HG02970 (cell line): Measurements from ENCODE around the gene TEX48.

Experiments used
- ATAC-seq: cut with Tn5 transposase; IDR thresholded peaks from one replicate; pipeline ENCODE4 v1.9.1; 2021; ENCODE audit warnings: mild to moderate bottlenecking, moderate library complexity, moderate number of reproducible peaks; ENCODE audit not compliant: unreplicated experiment, low FRiP score

The TEX48 gene

GRCh38 chr9:114694146-114694545 is 12.2 kb upstream of the TEX48 start:
- no peak for ATAC-seq

GRCh38 chr9:114693248-114693855 is 11.4 kb upstream of the TEX48 start:
- ATAC-seq: no peak

DNA sequence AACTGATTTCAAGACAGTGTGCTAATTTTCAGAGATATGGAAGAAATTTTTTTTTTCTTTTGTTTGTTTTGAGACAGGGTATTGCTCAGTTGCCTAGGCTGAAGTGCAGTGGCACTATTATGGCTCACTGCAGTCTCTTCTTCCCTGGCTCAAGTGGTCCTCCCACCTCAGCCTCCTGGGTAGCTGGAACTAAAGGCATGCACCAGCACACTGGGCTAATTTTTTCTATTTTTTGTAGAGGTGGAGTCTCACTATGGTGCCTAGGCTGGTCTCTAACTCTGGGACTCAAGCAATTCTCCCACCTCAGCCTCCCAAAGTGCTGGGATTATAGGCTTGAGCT is 9.9 kb upstream of the TEX48 start:
- ATAC-seq: no peak

DNA sequence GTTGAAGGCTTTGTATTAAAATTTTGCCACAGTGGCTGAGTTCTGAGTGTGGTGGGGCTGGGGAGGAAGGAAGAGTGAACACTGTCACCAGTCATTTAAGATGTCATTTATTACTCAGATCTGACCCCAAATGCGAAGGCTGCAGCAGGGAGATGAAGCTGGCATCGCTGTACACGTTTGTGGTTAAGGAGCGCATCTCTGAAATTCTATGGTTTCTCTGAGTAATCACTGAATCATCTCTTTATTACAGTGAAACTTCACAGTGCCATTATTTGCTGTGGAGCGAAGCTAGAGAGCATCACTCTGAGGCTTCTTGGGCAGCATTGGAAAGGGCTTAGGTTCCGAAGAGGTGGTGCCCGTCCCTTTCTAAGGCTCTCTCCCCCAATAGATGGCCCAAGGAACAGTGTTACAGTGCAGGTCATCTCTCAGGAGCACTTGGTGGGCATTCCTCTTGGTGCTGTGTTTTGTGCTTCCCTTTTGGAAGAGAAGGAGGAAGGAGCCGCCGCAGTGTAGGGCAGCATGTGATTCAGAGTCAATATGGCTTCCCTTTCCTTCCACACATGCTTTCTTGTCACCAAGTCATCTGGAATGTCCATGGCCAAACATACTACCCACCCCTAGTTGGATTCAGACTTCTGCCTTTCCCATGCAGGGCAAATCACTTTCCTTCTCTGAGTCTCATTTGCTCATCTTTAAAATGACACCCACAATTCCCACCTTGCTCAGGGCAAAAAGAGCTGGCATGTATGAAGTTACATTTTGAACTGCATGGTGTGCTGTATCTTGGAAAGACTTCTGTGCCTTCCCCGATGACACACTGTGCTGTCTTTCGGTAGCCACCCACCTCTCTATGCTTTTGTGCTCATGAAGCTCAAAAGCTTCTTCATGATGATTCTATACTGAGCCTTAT is 9.3 kb upstream of the TEX48 start:
- ATAC-seq: no peak

GRCh38 chr9:114690308-114690707 is 8.3 kb upstream of the TEX48 start:
- no peak for ATAC-seq

DNA sequence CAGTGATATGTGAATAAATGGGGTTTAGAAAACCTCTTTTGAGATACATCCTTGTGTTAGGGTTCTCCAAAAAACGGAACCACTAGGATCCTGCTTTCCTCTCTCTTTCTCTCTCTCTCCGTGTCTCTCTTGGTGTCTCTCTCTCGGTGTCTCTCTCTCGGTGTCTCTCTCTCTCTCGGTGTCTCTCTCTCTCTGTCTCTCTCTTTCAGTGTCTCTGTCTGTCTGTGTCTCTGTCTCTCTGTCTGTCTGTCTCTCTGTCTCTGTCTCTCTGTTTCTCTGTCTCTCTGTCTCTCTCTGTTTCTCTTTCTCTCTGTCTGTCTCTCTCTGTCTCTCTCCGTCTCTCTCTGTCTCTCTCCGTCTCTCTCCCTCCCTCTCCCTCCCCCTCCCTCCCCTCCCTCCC is 7.8 kb upstream of the TEX48 start:
- no peak for ATAC-seq

- ATAC-seq: no peak
These were observed 7.1 kb upstream of the TEX48 start for GRCh38 chr9:114688909-114689610.

DNA sequence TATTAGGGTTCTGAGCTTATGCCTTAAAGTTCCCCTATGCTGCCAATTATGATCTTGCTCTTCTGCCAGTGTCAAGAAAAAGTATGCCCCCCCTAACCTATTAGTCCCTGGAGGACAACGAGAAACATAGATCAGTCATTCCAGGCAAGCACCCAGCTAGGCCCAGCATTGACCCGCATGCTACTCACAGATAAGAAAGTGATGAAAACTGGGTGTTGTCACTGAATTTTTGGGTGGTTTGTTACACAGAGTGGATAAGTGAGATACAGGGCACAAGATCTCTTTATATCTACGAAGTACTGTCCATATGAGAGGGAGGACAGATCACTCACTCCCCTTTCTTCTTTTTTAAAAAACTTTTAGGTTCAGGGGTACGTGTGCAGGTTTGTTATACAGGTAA is 6.4 kb upstream of the TEX48 start:
- no peak for ATAC-seq

DNA sequence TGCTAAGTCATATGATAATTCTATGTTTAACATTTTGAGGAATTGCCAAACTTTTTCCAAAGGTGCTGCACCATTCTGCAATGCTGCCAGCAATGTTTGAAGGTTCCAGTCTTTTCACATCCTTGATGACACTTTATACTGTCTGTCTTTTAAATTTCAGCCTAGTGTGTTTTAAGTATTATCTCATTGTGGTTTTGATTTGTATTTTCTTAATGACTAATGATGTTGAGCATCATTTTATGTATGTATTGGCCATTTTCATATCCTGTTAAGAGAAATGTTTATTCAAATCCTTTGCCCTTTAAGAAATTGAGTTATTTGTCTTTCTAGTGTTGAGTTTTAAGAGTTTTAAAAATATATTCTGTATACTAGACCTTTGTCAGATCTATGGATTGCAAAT is 5.0 kb upstream of the TEX48 start:
- no peak for ATAC-seq

- no peak for ATAC-seq
These were observed 4.0 kb upstream of the TEX48 start for GRCh38 chr9:114685951-114686350.

- no peak for ATAC-seq
These were observed 2.0 kb upstream of the TEX48 start for GRCh38 chr9:114684036-114684435.

GRCh38 chr9:114682846-114683245 is 854 bp upstream of the TEX48 start:
- ATAC-seq: no peak

GRCh38 chr9:114680259-114681001 is 1.6 kb downstream of the TEX48 start:
- ATAC-seq: no peak

DNA sequence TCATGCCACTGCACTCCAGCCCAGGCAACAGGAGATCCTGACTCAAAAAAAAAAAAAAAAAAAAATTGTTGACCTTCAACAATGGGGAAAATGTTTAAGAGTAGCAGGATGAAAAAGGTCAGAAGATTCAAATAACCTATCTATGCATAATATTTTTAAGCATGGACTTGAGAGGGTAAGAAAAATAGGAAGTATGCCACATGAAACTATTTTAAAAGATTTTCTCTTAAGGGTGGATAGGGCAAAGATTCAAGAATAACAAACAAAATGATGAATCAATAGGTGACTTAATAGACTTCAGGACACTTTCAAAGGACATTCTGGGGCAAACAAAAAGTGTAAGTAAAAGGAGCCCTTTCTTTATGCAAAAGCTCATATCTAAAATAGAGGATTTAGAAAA is 3.2 kb downstream of the TEX48 start:
- no peak for ATAC-seq

- no peak for ATAC-seq
These were observed 3.9 kb downstream of the TEX48 start for GRCh38 chr9:114678130-114678529.

DNA sequence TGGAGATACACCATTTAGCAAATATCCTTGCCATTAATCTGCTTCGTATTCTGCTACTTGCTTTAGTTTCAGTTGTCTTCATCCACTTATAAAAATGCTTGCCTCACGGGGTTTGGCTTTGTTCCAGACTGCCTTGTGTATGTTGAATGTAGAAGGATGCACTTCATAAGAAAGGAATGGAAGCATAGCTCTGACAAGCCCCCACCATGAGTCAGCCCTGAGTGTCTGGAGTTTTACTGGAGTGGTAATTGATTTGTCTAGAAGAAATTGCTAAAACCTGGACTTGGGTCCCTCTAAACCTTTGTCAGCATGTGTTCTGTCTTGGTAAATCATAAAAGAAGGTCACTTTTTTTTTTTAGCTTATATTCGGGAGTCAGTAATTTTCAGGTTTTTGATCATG is 4.6 kb downstream of the TEX48 start:
- no peak for ATAC-seq

GRCh38 chr9:114676901-114677300 is 5.1 kb downstream of the TEX48 start:
- no peak for ATAC-seq

DNA sequence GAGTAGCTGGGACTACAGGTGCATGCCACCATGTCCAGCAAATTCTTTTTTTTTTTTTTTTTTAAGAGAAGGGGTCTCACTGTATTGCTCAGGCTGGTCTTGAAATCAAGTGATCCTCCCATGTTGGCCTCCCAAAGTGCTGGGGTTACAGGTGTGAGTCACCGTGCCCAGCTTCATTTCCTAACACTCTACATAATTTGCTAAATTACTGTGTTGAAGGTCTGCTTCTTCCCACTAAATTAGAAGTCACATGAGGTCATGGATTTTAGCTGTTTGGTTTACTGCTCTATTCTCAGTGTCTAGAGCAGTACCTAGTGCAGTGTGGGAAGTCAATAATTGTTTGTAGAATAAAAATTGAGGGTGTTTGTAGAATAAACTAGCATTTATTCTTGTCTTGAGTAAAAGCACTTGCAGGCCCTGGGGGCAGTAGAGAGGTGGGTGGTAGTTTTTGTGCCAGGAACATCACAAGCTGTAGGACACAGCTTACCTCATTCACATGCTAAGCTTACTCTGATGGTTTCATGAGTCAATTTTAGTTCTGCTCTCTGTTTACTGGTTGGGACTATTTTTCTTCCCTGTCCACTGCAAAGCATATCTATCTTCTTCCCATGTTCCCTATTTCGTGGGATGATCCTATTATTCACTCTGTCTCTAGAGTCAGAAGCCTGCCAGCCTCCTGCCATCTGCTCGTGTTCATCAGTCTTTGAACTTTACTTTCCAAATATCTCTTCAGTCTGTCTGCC is 7.0 kb downstream of the TEX48 start:
- no peak for ATAC-seq

DNA sequence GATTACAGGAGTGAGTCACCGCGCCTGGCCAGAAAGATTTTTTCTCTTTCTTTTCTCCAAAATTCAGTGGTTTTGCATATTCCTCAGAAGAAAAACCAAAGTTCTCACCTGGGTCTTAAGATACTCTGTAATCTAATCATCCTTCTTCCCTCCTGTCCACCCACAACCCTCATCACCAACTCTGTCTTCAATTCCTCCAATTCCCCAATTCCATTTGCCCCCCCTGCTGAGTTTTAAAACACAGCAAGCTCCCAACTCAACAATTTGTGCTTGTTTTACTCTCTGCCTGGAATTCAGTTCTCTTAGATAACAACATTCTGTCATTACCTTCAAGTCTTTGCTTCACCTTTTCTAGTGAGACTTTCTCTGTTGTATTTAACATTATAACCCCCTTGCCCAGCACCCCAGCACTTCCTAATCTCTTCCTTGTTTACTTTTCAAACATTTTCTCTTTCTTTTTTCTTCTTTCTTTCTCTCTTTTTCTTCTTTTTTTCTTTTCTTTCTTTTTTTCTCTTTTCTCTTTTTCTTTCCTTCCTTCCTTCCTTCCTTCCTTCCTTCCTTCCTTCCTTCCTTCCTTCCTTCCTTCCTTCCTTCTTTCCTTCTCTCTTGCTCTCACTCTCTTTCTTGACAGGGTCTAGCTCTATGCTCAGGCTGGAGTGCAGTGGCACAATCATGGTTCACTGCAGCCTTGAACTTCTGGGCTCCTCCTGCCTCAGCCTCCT is 7.8 kb downstream of the TEX48 start:
- ATAC-seq: no peak

- no peak for ATAC-seq
These were observed 10.4 kb downstream of the TEX48 start for GRCh38 chr9:114671605-114672004.
